Measurements from ENCODE around the gene TBXAS1.

Gene TBXAS1

GRCh38 chr7:139973101-139974050, 144.3 kb downstream of the TBXAS1 start:
- Histone ChIP-seq H3K4me3 (ENCODE audit: low read depth in 1 of 2, low read length in 2 of 2) (no peak overlapping the region), H3K27ac (ENCODE audit: low read length) (no peak overlapping the region), H3K36me3 (ENCODE audit: control insufficient read depth in 1 of 2, insufficient read depth in 2 of 2, low read length in 2 of 2) (no peaks in the 10 kb centered on the region), H3K9me3 (ENCODE audit: control insufficient read depth in 1 of 2, low read length in 2 of 2) (no peaks in the 10 kb centered on the region), H3K27me3 (ENCODE audit: low read depth, low read length) (no peaks in the 10 kb centered on the region), H3K4me1 (ENCODE audit: control insufficient read depth in 1 of 2, insufficient read depth in 2 of 2, low read length in 2 of 2) (peaks cover 0 to 4% of the 10 kb centered on the region in 2 donors)

GRCh38 chr7:139974179-139974811, 145.2 kb downstream of the TBXAS1 start:
- no peak overlapping the region for H3K4me3 ChIP-seq (ENCODE audit: low read depth in 1 of 2, low read length in 2 of 2)
- H3K9me3 ChIP-seq (ENCODE audit: control insufficient read depth in 1 of 2, low read length in 2 of 2): no peaks in the 10 kb centered on the region
- H3K4me1 ChIP-seq (ENCODE audit: control insufficient read depth in 1 of 2, insufficient read depth in 2 of 2, low read length in 2 of 2): peaks cover 0 to 4% of the 10 kb centered on the region in 2 donors
- H3K27me3 ChIP-seq (ENCODE audit: low read depth, low read length): no peaks in the 10 kb centered on the region
- no peaks in the 10 kb centered on the region for H3K36me3 ChIP-seq (ENCODE audit: control insufficient read depth in 1 of 2, insufficient read depth in 2 of 2, low read length in 2 of 2)
- H3K27ac ChIP-seq (ENCODE audit: low read length): no peak overlapping the region

GRCh38 chr7:139976055-139976837, 147.2 kb downstream of the TBXAS1 start:
- no peak overlapping the region for H3K4me3 ChIP-seq (ENCODE audit: low read depth in 1 of 2, low read length in 2 of 2)
- H3K4me1 ChIP-seq (ENCODE audit: control insufficient read depth in 1 of 2, insufficient read depth in 2 of 2, low read length in 2 of 2): peaks cover 0 to 4% of the 10 kb centered on the region in 2 donors
- H3K9me3 ChIP-seq (ENCODE audit: control insufficient read depth in 1 of 2, low read length in 2 of 2): no peaks in the 10 kb centered on the region
- H3K27me3 ChIP-seq (ENCODE audit: low read depth, low read length): no peaks in the 10 kb centered on the region
- H3K36me3 ChIP-seq (ENCODE audit: control insufficient read depth in 1 of 2, insufficient read depth in 2 of 2, low read length in 2 of 2): no peaks in the 10 kb centered on the region
- no peak overlapping the region for H3K27ac ChIP-seq (ENCODE audit: low read length)

GRCh38 chr7:139976838-139977656, 148.0 kb downstream of the TBXAS1 start:
- H3K36me3 ChIP-seq (ENCODE audit: control insufficient read depth in 1 of 2, insufficient read depth in 2 of 2, low read length in 2 of 2): no peaks in the 10 kb centered on the region
- H3K27me3 ChIP-seq (ENCODE audit: low read depth, low read length): no peaks in the 10 kb centered on the region
- no peak overlapping the region for H3K27ac ChIP-seq (ENCODE audit: low read length)
- no peak overlapping the region for H3K4me3 ChIP-seq (ENCODE audit: low read depth in 1 of 2, low read length in 2 of 2)
- H3K9me3 ChIP-seq (ENCODE audit: control insufficient read depth in 1 of 2, low read length in 2 of 2): no peaks in the 10 kb centered on the region
- peaks cover 0 to 4% of the 10 kb centered on the region in 2 donors for H3K4me1 ChIP-seq (ENCODE audit: control insufficient read depth in 1 of 2, insufficient read depth in 2 of 2, low read length in 2 of 2)

GRCh38 chr7:139981511-139981895, 152.4 kb downstream of the TBXAS1 start:
- H3K9me3 ChIP-seq (ENCODE audit: control insufficient read depth in 1 of 2, low read length in 2 of 2): no peaks in the 10 kb centered on the region
- no peaks in the 10 kb centered on the region for H3K36me3 ChIP-seq (ENCODE audit: control insufficient read depth in 1 of 2, insufficient read depth in 2 of 2, low read length in 2 of 2)
- H3K4me1 ChIP-seq (ENCODE audit: control insufficient read depth in 1 of 2, insufficient read depth in 2 of 2, low read length in 2 of 2): no peaks in the 10 kb centered on the region
- no peaks in the 10 kb centered on the region for H3K27me3 ChIP-seq (ENCODE audit: low read depth, low read length)
- no peak overlapping the region for H3K4me3 ChIP-seq (ENCODE audit: low read depth in 1 of 2, low read length in 2 of 2)
- no peak overlapping the region for H3K27ac ChIP-seq (ENCODE audit: low read length)

GRCh38 chr7:139982927-139983920, 154.2 kb downstream of the TBXAS1 start:
- Histone ChIP-seq H3K27ac (ENCODE audit: low read length) (no peak overlapping the region), H3K9me3 (ENCODE audit: control insufficient read depth in 1 of 2, low read length in 2 of 2) (no peaks in the 10 kb centered on the region), H3K4me1 (ENCODE audit: control insufficient read depth in 1 of 2, insufficient read depth in 2 of 2, low read length in 2 of 2) (no peaks in the 10 kb centered on the region), H3K36me3 (ENCODE audit: control insufficient read depth in 1 of 2, insufficient read depth in 2 of 2, low read length in 2 of 2) (no peaks in the 10 kb centered on the region), H3K4me3 (ENCODE audit: low read depth in 1 of 2, low read length in 2 of 2) (no peak overlapping the region), H3K27me3 (ENCODE audit: low read depth, low read length) (no peaks in the 10 kb centered on the region)

GRCh38 chr7:139984642-139985539, 155.8 kb downstream of the TBXAS1 start:
- Histone ChIP-seq H3K4me3 (ENCODE audit: low read depth in 1 of 2, low read length in 2 of 2) (no peak overlapping the region), H3K27ac (ENCODE audit: low read length) (no peak overlapping the region), H3K27me3 (ENCODE audit: low read depth, low read length) (no peaks in the 10 kb centered on the region), H3K4me1 (ENCODE audit: control insufficient read depth in 1 of 2, insufficient read depth in 2 of 2, low read length in 2 of 2) (no peaks in the 10 kb centered on the region), H3K36me3 (ENCODE audit: control insufficient read depth in 1 of 2, insufficient read depth in 2 of 2, low read length in 2 of 2) (no peaks in the 10 kb centered on the region), H3K9me3 (ENCODE audit: control insufficient read depth in 1 of 2, low read length in 2 of 2) (no peaks in the 10 kb centered on the region)

- no peaks in the 10 kb centered on the region for H3K4me1 ChIP-seq (ENCODE audit: control insufficient read depth in 1 of 2, insufficient read depth in 2 of 2, low read length in 2 of 2)
- H3K27me3 ChIP-seq (ENCODE audit: low read depth, low read length): no peaks in the 10 kb centered on the region
- H3K36me3 ChIP-seq (ENCODE audit: control insufficient read depth in 1 of 2, insufficient read depth in 2 of 2, low read length in 2 of 2): no peaks in the 10 kb centered on the region
- H3K9me3 ChIP-seq (ENCODE audit: control insufficient read depth in 1 of 2, low read length in 2 of 2): no peaks in the 10 kb centered on the region
- H3K27ac ChIP-seq (ENCODE audit: low read length): no peak overlapping the region
- H3K4me3 ChIP-seq (ENCODE audit: low read depth in 1 of 2, low read length in 2 of 2): no peak overlapping the region
These were observed 156.7 kb downstream of the TBXAS1 start for GRCh38 chr7:139985811-139986210.

- Histone ChIP-seq H3K27me3 (ENCODE audit: low read depth, low read length) (no peaks in the 10 kb centered on the region), H3K4me1 (ENCODE audit: control insufficient read depth in 1 of 2, insufficient read depth in 2 of 2, low read length in 2 of 2) (no peaks in the 10 kb centered on the region), H3K27ac (ENCODE audit: low read length) (no peak overlapping the region), H3K9me3 (ENCODE audit: control insufficient read depth in 1 of 2, low read length in 2 of 2) (no peaks in the 10 kb centered on the region), H3K36me3 (ENCODE audit: control insufficient read depth in 1 of 2, insufficient read depth in 2 of 2, low read length in 2 of 2) (no peaks in the 10 kb centered on the region), H3K4me3 (ENCODE audit: low read depth in 1 of 2, low read length in 2 of 2) (no peak overlapping the region)
These were observed 158.8 kb downstream of the TBXAS1 start for GRCh38 chr7:139987691-139988516.
